ENCODE data around the gene DBN1. TPM values are rescaled to one million over a fixed set of nuclear protein-coding genes. Genes with fewer than 3 reads are reported as not detected.
"Not testable (repeated sequence)": the region's sequence is repeated elsewhere in the genome, so short reads cannot be mapped to it uniquely, and the experiment has no call there.

DBN1 gene
- total RNA-seq, 1 donor from 2014 or later, result 44.3 TPM

DNA sequence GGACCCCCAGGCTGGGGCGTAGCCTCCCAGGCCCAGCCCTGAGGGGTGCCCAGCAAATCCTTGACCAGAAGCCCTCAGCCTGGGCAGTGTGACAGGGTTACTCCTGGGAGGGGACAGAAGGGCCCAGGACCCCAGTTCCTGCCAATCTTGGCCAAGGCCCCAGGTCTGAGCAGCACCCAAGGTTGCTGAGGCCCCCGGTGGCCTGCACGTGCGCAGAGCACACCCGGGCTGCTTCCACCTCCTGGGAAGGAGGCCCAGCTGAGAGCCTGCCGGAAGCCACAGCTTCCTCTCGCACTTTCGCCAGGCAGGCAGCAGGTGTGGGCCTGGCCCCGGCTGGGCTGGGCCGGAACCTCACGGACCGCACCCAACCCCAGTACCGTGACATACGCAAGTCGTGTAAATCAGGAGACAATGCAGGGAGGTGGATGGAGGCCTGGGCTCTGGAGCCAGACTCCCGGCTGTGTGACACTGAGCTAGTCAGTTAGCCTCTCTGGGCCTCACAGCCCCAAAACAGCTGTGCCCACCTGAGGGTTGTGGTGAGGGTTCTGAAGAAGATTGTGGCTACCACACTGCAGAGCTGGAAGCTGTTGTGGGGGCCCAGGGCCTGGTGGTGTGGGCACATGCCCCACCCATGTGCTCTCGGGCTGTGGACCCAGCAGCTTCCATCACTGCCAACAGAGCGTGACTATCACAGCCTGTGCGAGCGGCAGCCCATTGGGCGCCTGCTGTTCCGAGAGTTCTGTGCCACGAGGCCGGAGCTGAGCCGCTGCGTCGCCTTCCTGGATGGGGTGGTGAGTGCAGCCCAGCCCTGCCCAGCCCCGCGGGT is 41.9 kb downstream of the DBN1 start:
- no peak for DNase-seq (ENCODE audit: low spot score)

- DNase-seq (ENCODE audit: low spot score), result no peak
Observed at GRCh38 chr5:177430972-177431316, 42.5 kb downstream of the DBN1 start.

DNA sequence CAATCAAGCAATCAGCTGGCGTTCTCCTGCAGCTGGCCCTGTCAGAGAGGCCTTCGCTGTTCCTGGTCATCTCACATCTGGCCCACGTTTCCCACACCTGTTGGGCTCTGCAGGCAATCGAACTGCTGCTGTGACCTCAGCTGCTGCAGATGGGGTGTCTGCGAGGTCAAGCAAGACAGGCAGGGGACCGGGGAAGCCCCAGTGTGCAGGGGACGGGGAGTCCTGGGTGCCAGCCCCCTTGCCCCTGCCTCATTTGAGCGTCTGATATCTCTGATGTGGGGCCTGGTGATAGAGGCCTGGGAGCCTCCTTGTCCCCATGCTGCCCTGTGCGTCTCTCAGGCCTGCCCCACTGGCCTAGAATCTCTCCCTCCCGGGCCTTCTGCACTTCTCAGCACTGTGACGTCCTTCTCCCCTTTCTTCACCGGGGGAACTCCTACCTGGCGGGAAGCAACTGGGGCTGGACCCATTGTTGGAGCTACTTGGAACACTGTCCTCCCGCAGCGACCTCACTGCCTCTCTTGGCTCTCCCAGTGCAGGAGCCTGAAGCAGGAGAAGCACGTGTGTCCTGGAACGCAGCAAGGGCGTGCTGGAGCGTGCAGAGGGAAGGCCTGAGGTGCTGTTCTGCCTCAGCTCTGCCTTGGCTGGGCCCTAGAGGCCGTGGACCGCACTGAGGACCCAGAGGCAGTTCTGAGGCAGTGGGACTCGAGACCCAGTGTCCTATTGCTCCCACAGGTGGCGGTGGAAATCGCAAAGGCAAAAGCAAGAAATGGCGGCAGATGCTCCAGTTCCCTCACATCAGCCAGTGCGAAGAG is 43.1 kb downstream of the DBN1 start:
- DNase-seq (ENCODE audit: low spot score), result no peak

DNA sequence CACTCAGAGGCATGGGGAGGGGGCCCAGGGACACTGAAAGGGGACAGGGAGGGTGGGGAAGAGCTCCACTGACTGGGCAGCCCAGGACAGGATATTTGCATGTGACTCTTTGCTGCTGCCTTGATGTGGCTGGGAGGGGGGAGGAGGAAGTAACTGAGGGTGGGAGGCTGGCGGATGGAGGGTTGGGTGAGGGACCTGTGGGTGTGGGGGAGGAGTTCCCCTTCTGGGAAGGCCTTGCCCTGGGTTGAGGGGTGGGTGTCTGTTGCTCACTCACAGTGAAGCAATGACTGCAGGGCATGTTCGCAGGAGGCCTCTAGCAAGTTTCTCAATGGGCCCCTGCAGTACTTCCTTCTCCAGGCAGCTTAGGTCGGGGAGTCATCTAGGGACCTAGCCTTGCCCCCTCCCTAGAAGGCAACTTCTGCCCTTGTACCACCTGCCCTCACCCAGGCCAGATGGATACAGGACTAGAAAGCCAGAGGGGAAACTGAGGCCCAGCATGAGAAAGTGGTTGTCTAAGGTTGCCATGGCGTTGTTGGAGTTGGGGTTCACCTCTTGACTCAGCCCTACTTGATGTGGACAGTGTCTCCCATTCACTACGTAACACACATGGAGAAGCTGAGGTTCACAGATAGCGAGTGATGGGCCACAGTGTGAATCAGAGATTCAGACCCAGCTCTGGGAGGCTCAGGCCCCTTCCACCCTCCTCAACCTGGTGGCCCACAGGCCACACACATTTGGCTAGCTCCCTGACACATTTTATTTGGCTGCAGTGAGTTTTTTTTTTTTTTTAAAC is 44.0 kb downstream of the DBN1 start:
- no peak for DNase-seq (ENCODE audit: low spot score)

GRCh38 chr5:177428574-177429217 is 44.7 kb downstream of the DBN1 start:
- no peak for DNase-seq (ENCODE audit: low spot score)

DNA sequence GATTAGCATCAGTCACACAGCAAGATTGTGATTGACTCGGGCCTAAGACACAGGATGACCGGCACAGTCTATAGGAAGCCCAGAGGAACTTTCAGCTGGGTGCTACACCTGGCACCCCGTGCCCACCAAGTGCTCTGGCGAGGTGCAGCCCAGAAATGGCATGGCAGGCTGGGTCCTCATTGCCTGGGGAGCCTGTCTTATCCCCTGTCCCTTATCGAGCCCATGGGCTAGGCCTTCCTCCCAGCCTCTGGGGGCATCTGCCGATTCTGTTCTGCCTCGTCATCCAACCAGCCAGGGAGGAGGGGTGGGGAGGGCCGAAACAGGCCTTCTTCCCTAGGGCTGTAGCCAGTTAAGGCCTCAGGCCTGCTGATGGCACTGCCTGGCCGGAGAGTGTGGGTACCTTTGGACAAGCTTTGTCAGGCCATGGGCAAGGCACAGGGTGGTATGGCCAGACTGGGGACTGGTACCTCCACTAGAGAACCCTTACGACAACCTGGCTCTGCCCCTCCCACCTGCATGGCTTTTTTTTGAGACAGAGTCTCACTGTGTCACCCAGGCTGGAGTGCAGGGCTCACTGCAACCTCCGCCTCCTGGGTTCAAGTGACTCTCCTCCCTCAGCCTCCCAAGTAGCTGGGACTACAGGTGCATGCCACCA is 45.4 kb downstream of the DBN1 start:
- DNase-seq (ENCODE audit: low spot score), result no peak

DNA sequence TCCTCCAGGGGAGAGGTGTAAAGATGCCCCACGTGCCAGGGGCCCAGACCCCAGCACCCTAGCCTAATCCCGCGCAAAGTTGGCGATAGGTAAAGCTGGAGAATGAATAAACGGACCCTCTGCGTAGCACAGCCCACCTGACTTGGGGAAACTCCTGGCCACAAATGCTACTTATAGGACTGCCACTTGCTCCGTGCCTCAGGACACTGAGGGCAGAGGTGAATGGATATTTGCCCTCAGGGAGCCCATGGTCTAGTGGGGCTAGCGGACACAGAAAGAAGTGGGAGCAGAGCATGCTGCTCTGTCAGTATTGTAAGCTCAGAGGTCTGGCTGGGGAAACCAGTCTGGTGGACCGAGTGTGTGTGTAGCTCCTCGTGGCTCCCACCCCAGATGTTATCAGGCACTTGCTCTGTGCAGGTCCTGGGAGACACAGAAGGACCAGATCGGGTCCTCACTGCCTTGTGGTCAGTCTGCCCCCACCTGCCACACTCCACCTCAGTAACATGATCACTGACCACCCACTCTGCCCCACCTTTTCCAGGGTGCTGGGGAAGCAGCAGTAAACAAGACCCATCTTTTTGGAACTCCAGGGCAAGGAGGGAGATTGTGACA is 46.1 kb downstream of the DBN1 start:
- DNase-seq (ENCODE audit: low spot score), result no peak

DNA sequence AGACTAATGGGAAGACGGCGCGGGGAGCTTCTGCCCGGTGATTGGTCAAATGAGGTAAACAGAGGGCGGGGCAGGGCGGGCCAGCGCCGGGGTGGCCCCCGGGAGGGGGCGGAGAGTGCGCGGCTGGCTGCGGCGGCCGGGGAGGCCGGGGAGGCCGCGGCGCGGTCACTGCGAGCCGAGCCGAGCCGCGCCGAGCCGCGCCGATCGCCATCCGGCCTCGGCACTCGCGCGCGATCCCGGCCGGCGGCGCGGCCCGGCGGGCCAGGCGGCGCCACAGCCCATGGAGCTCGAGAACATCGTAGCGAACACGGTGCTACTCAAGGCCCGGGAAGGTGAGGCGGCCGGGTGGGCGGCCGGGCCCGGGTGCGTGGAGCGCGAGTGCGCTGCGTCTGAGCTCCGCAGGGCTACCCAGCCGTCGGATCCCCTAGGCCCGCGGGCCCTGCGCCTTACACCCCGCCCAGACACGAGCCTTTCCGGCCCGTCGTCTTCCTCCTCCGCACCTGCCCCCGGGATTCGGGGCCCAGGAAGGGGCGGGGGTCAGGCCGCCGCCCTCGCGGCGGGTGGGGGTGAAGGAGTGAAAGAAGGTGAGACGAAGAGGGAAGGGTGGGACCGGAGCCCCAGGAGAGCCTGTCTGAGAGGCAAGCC is 46.7 kb downstream of the DBN1 start, which contains the start of gene GRK6:
GRK6 (plus strand) TSS at position 111 of the 645 bp plus-strand sequence; CDS start at position 281, 170 bp downstream.
- DNase-seq (ENCODE audit: low spot score), result no peak

GRCh38 chr5:177425801-177426565 is 47.5 kb downstream of the DBN1 start:
- DNase-seq (ENCODE audit: low spot score), result peak; percentile 99

- DNase-seq (ENCODE audit: low spot score), result no peak
Observed at GRCh38 chr5:177425196-177425800, 48.1 kb downstream of the DBN1 start.

DNA sequence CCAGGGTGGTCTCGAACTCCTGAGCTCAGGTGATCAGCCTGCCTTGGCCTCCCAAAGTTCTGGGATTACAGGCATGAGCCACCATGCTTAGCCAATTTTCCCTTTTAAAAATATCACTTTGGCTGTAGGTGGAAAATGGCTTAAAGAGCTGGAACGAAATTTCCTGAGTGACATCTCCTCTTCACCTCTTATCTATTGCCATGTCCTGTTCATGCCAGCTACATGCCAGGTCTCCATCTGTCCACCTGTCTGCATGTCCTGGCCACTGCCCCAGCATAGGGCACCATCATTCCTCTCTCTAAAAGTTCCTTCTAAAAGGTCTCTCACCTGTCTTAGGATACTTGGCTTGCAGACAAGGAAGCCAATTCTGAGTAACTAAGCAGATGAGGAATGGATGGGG is 49.8 kb downstream of the DBN1 start:
- no peak for DNase-seq (ENCODE audit: low spot score)

- no peak for DNase-seq (ENCODE audit: low spot score)
Observed at GRCh38 chr5:177421062-177421798, 52.2 kb downstream of the DBN1 start.

GRCh38 chr5:177420472-177420871 is 53.0 kb downstream of the DBN1 start:
- DNase-seq (ENCODE audit: low spot score), result not testable (repeated sequence)

- no peak for DNase-seq (ENCODE audit: low spot score)
Observed at GRCh38 chr5:177419046-177419445, 54.4 kb downstream of the DBN1 start.

DNA sequence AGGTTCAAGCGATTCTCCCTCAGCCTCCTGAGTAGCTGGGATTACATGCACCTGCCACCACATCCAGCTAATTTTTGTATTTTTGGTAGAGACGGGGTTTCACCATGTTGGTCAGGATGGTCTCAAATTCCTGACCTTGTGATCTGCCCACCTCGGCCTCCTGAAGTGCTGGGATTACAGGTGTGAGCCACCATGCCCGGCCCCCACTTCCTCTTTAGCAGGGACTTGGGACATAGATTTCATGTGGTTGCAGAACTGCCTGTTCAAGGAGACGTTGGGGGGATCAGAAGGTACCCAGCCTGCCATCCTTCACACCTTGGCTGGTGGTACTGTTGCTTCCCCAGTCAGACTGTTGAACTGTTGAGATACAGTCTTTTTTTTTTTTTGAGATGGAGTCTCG is 56.4 kb downstream of the DBN1 start:
- not testable (repeated sequence) for DNase-seq (ENCODE audit: low spot score)

GRCh38 chr5:177414481-177414880 is 59.0 kb downstream of the DBN1 start:
- DNase-seq (ENCODE audit: low spot score), result no peak

GRCh38 chr5:177412603-177413233 is 60.7 kb downstream of the DBN1 start:
- no peak for DNase-seq (ENCODE audit: low spot score)

Measured in mesenteric fat pad (tissue), 1 donor.